CD4-positive, alpha-beta T cell (primary cell): ENCODE data around the gene RLN2. TPM values are rescaled to one million over a fixed set of nuclear protein-coding genes. Genes with fewer than 3 reads are reported as not detected.

ENCODE experiments used
- ATAC-seq: fragments of 200-7000 bp; cut with Tn5 transposase; one replicate; pipeline ENCODE4 v1.10.0; 2022; ENCODE audit warnings: mild to moderate bottlenecking; ENCODE audit not compliant: poor library complexity
- CTCF ChIA-PET: fragments of 350-600 bp; sonication (Branson Sonifier 250); formaldehyde crosslinking; loops from one replicate; lab custom pipeline; 2021; ENCODE audit warnings: antibody characterized with exemption, inconsistent platforms; lab: Charles Lee
- POLR2A ChIA-PET: fragments of 350-600 bp; sonication (Branson Sonifier 250); formaldehyde crosslinking; loops from one replicate; lab custom pipeline; 2021; ENCODE audit warnings: antibody characterized with exemption, inconsistent platforms; lab: Charles Lee
- DNase-seq, 14 experiments: peaks; one replicate each; pipeline ENCODE4 v3.0.0-alpha.2; 2013 to 2020; ENCODE audit warnings: mixed read lengths in 2 of 14
- H3K27ac ChIP-seq, 2 donors: one replicate each; pipeline versions ENCODE4 v1.5.1 to v1.7.0; 2013; ENCODE audit warnings: low read length in 2 of 2, low read depth in 1 of 2, mild to moderate bottlenecking in 1 of 2
- H3K27me3 ChIP-seq, 2 experiments: 1 replicate in 1 of 2; 2 replicates in 1 of 2; pipeline versions ENCODE4 v1.6.1 to v1.7.0; 2013; ENCODE audit warnings: low read length in 2 of 2, control low read depth in 1 of 2, mild to moderate bottlenecking in 1 of 2, moderate library complexity in 1 of 2; ENCODE audit not compliant: insufficient read depth in 2 of 2, control insufficient read depth in 1 of 2
- H3K36me3 ChIP-seq: one replicate; pipeline ENCODE4 v1.6.1; 2013; ENCODE audit warnings: low read length, control low read depth; ENCODE audit not compliant: insufficient read depth
- H3K4me1 ChIP-seq: one replicate; pipeline ENCODE4 v1.6.1; 2013; ENCODE audit warnings: low read length, control low read depth; ENCODE audit not compliant: insufficient read depth
- H3K4me3 ChIP-seq: one replicate; pipeline ENCODE4 v1.5.1; 2013; ENCODE audit warnings: mild to moderate bottlenecking, low read length, moderate library complexity
- H3K9me3 ChIP-seq, 2 experiments: 1 replicate in 1 of 2; 2 replicates in 1 of 2; pipeline versions ENCODE4 v1.6.1 to v1.7.0; 2013; ENCODE audit warnings: low read length in 2 of 2, mild to moderate bottlenecking in 2 of 2, control low read depth in 1 of 2, moderate library complexity in 1 of 2; ENCODE audit not compliant: control insufficient read depth in 1 of 2, insufficient read depth in 1 of 2
- H3K27ac Mint-ChIP-seq: one replicate; pipeline ENCODE4 v1.8.0; 2020; ENCODE audit warnings: mixed read lengths
- H3K27me3 Mint-ChIP-seq: one replicate; pipeline ENCODE4 v1.8.0; 2021; ENCODE audit warnings: mixed read lengths
- H3K36me3 Mint-ChIP-seq: one replicate; pipeline ENCODE4 v1.8.0; 2021; ENCODE audit warnings: low read depth, mixed read lengths
- H3K4me1 Mint-ChIP-seq: one replicate; pipeline ENCODE4 v1.8.0; 2021; ENCODE audit warnings: low read depth, mixed read lengths
- H3K4me3 Mint-ChIP-seq: one replicate; pipeline ENCODE4 v1.8.0; 2020; ENCODE audit warnings: mild to moderate bottlenecking, mixed read lengths
- H3K9me3 Mint-ChIP-seq: one replicate; pipeline ENCODE4 v1.8.0; 2020; ENCODE audit warnings: mixed read lengths
- intact Hi-C, 2 experiments: fragments of 100-400 bp; cut with DNase I in 1 of 2; cut with micrococcal nuclease in 1 of 2; formaldehyde crosslinking; loops; one replicate each; pipeline versions ENCODE4 v1.15.1 to v1.9.0; 2023 to 2025; cut with DNase I, micrococcal nuclease
- total RNA-seq, 174 experiments: library from RNA in 2 of 174; stranded (reverse) in 2 of 174; gene quantifications; one replicate each; pipeline ENCODE4 v1.2.3 and lab custom pipeline; 2021 to 2026
- TF ChIP-seq, protein P1 (sequence below): fragments of 200-600 bp; IDR thresholded peaks from one replicate; pipeline ENCODE4 v1.8.0; 2022; ENCODE audit warnings: antibody characterized with exemption, mild to moderate bottlenecking

Gene RLN2
- total RNA-seq, 2 experiments from 2014 or later: 0.47 to 0.88 TPM

DNA sequence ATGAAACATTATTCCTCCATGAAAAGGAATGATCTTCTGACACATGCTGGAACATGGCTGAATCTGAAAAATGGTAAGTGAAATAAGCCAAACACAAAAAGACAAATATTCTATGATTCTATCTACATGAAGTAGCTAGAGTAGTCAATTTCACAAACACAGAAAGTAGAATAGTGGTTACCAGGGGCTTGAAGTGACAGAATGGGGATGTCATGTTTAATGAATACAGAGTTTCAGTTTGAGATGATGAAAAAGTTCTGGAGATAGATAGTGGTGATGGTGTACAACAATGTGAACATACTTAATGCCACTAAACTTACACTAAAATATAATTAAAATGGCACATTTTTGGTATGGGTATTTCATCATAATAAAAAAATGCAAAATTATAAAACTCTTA, 18.3 kb downstream of the RLN2 start:
- no peaks in the 10 kb centered on the region for H3K27me3 Mint-ChIP-seq
- H3K4me1 ChIP-seq: no peaks in the 10 kb centered on the region
- no peak overlapping the region for H3K27ac Mint-ChIP-seq
- no peaks in the 10 kb centered on the region for H3K36me3 ChIP-seq
- CTCF ChIA-PET: no interaction called here
- H3K27me3 ChIP-seq: no peaks in the 10 kb centered on the region
- TF ChIP-seq, protein P1, sequence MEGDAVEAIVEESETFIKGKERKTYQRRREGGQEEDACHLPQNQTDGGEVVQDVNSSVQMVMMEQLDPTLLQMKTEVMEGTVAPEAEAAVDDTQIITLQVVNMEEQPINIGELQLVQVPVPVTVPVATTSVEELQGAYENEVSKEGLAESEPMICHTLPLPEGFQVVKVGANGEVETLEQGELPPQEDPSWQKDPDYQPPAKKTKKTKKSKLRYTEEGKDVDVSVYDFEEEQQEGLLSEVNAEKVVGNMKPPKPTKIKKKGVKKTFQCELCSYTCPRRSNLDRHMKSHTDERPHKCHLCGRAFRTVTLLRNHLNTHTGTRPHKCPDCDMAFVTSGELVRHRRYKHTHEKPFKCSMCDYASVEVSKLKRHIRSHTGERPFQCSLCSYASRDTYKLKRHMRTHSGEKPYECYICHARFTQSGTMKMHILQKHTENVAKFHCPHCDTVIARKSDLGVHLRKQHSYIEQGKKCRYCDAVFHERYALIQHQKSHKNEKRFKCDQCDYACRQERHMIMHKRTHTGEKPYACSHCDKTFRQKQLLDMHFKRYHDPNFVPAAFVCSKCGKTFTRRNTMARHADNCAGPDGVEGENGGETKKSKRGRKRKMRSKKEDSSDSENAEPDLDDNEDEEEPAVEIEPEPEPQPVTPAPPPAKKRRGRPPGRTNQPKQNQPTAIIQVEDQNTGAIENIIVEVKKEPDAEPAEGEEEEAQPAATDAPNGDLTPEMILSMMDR: no peak
- no peak overlapping the region for H3K4me3 Mint-ChIP-seq
- ATAC-seq: no peak
- no peak for DNase-seq
- no peaks in the 10 kb centered on the region for H3K36me3 Mint-ChIP-seq
- intact Hi-C loops: no loop called here
- POLR2A ChIA-PET: no interaction called here
- no peak overlapping the region for H3K4me3 ChIP-seq
- H3K27ac ChIP-seq: no peak overlapping the region
- peaks cover 10% of the 10 kb centered on the region for H3K9me3 Mint-ChIP-seq
- no peaks in the 10 kb centered on the region for H3K9me3 ChIP-seq
- H3K4me1 Mint-ChIP-seq: no peaks in the 10 kb centered on the region

DNA sequence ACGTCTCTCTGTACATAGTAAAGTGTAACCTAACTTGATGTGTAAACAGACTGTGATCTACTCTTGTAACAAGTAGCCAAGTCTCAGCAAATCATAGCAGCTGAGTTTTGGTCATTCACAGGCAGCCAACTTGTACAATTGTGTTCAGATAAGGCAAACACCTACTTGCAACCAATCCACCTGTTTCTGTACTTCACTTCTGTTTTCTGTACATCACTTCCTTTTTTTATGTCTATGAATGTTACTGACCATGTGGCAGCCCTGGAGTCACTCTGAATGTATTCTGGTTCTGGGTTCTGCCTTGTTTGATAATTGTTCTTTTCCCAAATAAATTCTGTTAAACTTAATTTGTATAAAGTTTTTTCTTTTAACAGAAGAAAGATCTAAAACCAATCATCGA, 26.0 kb downstream of the RLN2 start:
- Histone ChIP-seq H3K4me3 (no peak overlapping the region), H3K27me3 (no peaks in the 10 kb centered on the region), H3K4me1 (no peaks in the 10 kb centered on the region), H3K36me3 (no peaks in the 10 kb centered on the region), H3K27ac (no peak overlapping the region), H3K9me3 (no peaks in the 10 kb centered on the region)
- Mint-ChIP-seq H3K4me3 (no peak overlapping the region), H3K4me1 (no peaks in the 10 kb centered on the region), H3K27me3 (no peaks in the 10 kb centered on the region), H3K36me3 (no peaks in the 10 kb centered on the region), H3K9me3 (no peaks in the 10 kb centered on the region), H3K27ac (no peak overlapping the region)
- no peak for ATAC-seq
- intact Hi-C loops: no loop called here
- ChIA-PET CTCF (no interaction called here), POLR2A (no interaction called here)
- TF ChIP-seq, protein P1: no peak
- DNase-seq: no peak

DNA sequence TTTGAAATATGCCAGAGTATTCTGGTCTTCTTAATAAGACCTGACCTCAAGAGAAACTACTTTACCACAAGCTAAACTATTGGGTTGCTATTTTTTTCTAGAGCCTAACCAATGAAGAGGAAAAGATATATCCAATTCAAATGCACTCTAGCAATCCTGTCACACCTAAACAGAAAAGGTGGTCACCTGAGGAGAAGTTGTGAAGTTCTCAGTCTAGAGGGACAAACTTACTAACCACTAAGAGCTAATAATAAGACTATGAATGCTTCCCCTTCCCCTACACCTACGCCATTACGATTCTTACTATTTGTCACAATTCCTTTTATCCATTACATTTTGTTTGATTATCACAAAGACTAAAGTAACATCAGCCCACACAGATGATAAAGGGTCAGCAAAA, 29.7 kb downstream of the RLN2 start:
- ATAC-seq (no peak), DNase-seq (no peak)
- H3K4me3 ChIP-seq: no peak overlapping the region
- no peak overlapping the region for H3K27ac Mint-ChIP-seq
- TF ChIP-seq, protein P1: no peak
- H3K36me3 ChIP-seq: no peaks in the 10 kb centered on the region
- no peaks in the 10 kb centered on the region for H3K9me3 Mint-ChIP-seq
- H3K4me1 ChIP-seq: no peaks in the 10 kb centered on the region
- H3K36me3 Mint-ChIP-seq: no peaks in the 10 kb centered on the region
- no peaks in the 10 kb centered on the region for H3K27me3 ChIP-seq
- intact Hi-C loops: no loop called here
- ChIA-PET CTCF (no interaction called here), POLR2A (interaction anchor here (0.6 kb wide), 1 partner anchor 204 kb away, joined by 3 read pairs; no protein-coding TSS in a partner anchor)
- no peaks in the 10 kb centered on the region for H3K27me3 Mint-ChIP-seq
- H3K4me1 Mint-ChIP-seq: no peaks in the 10 kb centered on the region
- H3K27ac ChIP-seq: no peak overlapping the region
- H3K4me3 Mint-ChIP-seq: no peak overlapping the region
- peaks cover 0 to 3% of the 10 kb centered on the region in 2 experiments for H3K9me3 ChIP-seq
